Measurements from ENCODE around the gene ELAVL1. TPM values are rescaled to one million over a fixed set of nuclear protein-coding genes. Genes with fewer than 3 reads are reported as not detected.

Gene ELAVL1
- total and polyA plus RNA-seq, 8 donors = 6.6 to 38.4 (median 26.2) TPM

DNA sequence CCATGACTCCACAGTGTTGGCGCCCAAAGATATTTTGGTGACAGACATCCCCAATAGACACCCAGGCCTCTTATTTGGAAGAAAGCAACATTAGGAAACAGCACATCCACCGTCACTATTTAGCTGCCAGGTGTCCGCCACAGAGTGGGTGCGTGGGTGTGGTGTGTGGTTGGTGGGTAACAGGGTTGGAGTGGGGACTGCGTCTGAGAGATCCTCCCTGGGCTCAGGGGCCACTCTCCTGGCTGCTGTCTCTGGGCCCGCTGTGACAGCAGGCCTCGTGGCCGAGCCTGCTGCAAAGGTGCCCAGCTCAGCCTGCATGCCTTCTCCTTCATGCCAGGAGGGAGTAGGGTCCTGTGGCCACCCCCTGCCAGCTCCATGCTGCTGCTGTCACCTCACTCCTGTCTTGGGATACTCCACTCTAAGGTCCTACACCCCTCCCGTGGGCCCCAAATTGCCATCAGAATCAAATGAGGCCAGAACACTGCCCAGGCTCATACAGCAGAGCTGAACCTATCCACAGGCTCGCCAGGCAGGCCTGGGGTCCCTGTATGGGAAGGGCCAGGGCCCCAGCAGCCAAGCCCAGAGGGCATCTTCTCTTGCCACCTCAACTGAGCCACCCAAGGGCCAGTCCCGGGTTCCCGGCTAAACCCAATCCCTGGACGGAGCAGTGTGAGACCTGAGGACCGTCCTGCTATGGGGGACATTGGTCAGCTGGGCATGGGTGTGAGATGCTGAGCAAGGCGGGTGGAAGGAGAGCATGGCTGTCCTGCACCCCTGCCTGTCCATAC lies 37.2 kb downstream of the ELAVL1 start:
- no peak overlapping the region for H3K4me3 ChIP-seq
- WGBS, 2 donors = 93 to 95% methylated on average over 14 to 15 of the region's 15 CpGs
- TF ChIP-seq, protein P1, sequence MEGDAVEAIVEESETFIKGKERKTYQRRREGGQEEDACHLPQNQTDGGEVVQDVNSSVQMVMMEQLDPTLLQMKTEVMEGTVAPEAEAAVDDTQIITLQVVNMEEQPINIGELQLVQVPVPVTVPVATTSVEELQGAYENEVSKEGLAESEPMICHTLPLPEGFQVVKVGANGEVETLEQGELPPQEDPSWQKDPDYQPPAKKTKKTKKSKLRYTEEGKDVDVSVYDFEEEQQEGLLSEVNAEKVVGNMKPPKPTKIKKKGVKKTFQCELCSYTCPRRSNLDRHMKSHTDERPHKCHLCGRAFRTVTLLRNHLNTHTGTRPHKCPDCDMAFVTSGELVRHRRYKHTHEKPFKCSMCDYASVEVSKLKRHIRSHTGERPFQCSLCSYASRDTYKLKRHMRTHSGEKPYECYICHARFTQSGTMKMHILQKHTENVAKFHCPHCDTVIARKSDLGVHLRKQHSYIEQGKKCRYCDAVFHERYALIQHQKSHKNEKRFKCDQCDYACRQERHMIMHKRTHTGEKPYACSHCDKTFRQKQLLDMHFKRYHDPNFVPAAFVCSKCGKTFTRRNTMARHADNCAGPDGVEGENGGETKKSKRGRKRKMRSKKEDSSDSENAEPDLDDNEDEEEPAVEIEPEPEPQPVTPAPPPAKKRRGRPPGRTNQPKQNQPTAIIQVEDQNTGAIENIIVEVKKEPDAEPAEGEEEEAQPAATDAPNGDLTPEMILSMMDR (IDR thresholded peaks at IDR 0.05) = no peak
- H3K27me3 ChIP-seq = no peaks in the 10 kb centered on the region
- peaks cover 0 to 29% (median 3%) of the 10 kb centered on the region in 3 donors for H3K36me3 ChIP-seq
- peak in 1 of 6 donors; percentile 38 for DNase-seq
- intact Hi-C loops (cut with DNase I) = no loop called here
- FAIRE-seq = no peak
- H3K4me1 ChIP-seq = no peaks in the 10 kb centered on the region
- H3K9me3 ChIP-seq = no peaks in the 10 kb centered on the region
- ATAC-seq = no peak
- no peak overlapping the region for H3K27ac ChIP-seq

DNA sequence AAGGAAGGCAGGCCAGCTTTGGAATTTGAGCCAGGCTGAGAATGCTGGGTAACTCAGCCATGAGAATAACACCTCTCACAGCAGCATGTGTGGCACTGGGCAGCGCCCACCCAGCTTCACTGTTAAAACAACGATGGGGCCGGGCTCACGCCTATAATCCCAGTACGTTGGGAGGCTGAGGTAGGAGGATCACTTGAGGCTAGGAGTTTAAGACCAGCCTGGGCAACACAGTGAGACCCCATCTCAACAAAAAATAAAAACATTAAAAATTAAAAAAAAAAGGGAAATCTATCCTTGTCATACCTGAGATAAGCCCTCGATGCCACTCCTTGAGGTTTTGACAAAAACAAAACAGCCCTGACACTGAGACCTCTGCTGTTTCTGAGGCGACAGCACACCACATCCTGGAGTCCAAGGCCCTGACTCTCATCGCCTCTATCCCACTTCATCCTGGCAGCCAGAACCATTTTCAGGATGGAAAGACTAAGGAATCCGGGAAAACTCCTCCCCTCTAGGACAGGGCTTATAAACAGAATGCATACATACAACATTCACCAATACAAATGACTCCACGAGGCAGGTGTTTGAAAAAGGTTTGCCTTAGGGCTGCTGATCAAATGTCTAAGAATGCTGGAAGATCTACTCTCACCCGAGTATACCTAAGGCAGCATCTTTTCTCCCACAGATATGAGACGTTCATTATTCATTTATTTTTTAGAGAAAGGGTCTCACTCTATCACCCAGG lies 39.3 kb downstream of the ELAVL1 start:
- FAIRE-seq (no peak), ATAC-seq (no peak), DNase-seq (peak in 1 of 6 donors; percentile 8)
- intact Hi-C loops (cut with DNase I) = no loop called here
- H3K4me3 ChIP-seq = no peak overlapping the region
- H3K4me1 ChIP-seq = no peaks in the 10 kb centered on the region
- WGBS, 2 donors = 88% methylated on average over 12 of the region's 12 CpGs
- H3K9me3 ChIP-seq = no peaks in the 10 kb centered on the region
- no peaks in the 10 kb centered on the region for H3K27me3 ChIP-seq
- TF ChIP-seq, protein P1 (IDR thresholded peaks at IDR 0.05) = no peak
- H3K36me3 ChIP-seq = peaks cover 0 to 35% (median 0%) of the 10 kb centered on the region in 3 donors
- no peak overlapping the region for H3K27ac ChIP-seq

GRCh38 chr19:7965259-7965841 lies 40.1 kb downstream of the ELAVL1 start:
- no peak overlapping the region for H3K4me3 ChIP-seq
- H3K4me1 ChIP-seq = no peaks in the 10 kb centered on the region
- intact Hi-C loops (cut with DNase I) = no loop called here
- no peaks in the 10 kb centered on the region for H3K9me3 ChIP-seq
- WGBS, 2 donors = 87 to 89% methylated on average over 12 of the region's 12 CpGs
- peaks cover 0 to 35% (median 0%) of the 10 kb centered on the region in 3 donors for H3K36me3 ChIP-seq
- no peak for FAIRE-seq
- no peak overlapping the region for H3K27ac ChIP-seq
- H3K27me3 ChIP-seq = no peaks in the 10 kb centered on the region
- peak in 1 of 6 donors; percentile 4 for DNase-seq
- no peak for ATAC-seq
- TF ChIP-seq, protein P1 (IDR thresholded peaks at IDR 0.05) = no peak

- intact Hi-C loops (cut with DNase I) = no loop called here
- peak in 2 of 6 donors; percentile 46 to 53 for DNase-seq
- no peaks in the 10 kb centered on the region for H3K4me1 ChIP-seq
- peaks cover 0 to 35% (median 0%) of the 10 kb centered on the region in 3 donors for H3K36me3 ChIP-seq
- TF ChIP-seq, protein P1 (IDR thresholded peaks at IDR 0.05) = no peak
- H3K9me3 ChIP-seq = no peaks in the 10 kb centered on the region
- FAIRE-seq = no peak
- ATAC-seq = no peak
- H3K27ac ChIP-seq = no peak overlapping the region
- no peaks in the 10 kb centered on the region for H3K27me3 ChIP-seq
- H3K4me3 ChIP-seq = no peak overlapping the region
- 94 to 95% methylated on average over 25 of the region's 25 CpGs for WGBS, 2 donors
Observed at GRCh38 chr19:7963566-7963965, 41.9 kb downstream of the ELAVL1 start.

All from pancreas (tissue), 10 donors.